ENCODE results near the gene SCAND1.
"Not testable (repeated sequence)": the region's sequence is repeated elsewhere in the genome, so short reads cannot be mapped to it uniquely, and the experiment has no call there.

The SCAND1 gene

DNA sequence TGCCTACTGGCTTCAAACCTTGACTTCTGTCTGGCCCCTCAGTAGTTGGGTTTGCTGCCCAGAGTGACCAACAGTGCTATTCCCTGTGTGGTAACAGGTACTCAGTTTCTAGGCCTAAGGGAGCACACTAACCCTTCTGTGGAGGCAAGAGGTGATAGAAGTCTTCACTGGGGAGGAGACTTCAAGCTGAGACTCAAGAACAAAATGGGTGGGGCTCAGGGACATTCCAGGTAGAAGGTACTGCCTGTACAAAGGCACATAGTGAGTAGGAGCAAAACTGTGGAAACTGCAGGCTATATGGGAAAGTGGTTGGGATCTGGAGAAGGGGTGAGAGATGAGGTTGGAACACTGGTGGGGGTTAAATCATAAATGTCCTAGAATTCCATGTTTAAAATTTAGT, 2.3 kb upstream of the SCAND1 start:
- no peak for DNase-seq

DNA sequence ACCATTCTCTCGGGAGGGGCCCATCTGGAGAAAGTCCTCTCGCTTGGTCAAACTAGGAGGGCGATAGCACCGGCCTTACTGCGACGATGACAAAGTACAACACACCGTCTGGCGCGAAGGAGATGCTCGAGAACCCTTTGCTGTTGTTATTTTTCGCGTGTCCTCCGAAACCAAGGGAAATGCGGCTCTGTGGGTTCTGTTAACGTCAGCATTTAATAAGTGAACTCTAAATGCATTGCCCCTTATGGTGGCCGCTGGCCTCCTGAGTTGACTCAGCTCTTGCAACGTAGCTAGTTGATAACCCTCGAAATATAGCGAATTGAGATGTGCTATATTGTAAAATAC, 577 bp upstream of the SCAND1 start:
- DNase-seq, result no peak

DNA sequence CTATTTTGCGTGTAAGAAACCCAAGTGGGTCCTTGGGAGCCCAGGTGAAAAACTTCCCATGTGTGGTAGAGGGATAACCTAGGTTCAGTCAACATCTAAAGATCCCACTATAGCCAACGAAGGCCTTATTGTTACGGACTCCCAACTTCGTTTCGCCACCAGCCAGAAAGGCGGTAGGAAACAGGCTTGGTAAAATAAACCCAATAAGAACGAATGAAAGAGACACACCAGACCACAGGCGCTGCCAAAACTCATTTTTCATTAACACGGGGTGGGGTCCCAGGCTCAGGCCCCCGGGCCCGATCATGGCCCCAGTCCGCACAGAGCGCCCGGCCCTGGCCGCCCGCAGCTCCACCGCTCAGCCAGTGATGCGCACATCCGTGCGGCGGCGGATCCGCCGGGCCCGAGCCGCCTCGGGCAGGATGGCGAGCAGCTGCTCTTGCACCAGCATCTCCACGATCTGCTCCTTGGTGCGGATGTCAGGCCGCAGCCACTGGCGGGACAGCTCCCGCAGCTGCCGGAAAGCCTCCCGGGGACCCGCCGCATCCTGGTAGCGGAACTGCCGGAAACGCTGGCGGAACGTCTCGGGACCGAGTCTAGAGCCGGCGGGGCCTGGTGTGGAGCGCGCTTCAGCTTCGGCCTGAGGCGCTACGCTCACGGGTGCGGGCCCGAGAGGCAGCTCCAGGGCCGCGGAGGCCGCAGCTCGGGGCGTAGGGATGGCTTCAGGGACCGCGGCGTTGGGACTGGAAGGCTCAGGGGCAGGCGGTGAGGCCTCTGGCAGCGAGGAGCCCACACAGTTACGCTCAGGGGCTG, 709 bp downstream of the SCAND1 start:
- DNase-seq, result no peak

- no peak for DNase-seq
Measured at GRCh38 chr20:35952480-35953386, 1.6 kb downstream of the SCAND1 start.

- DNase-seq, result not testable (repeated sequence)
Measured at GRCh38 chr20:35952080-35952479, 2.2 kb downstream of the SCAND1 start.

GRCh38 chr20:35950093-35950492, 4.2 kb downstream of the SCAND1 start:
- no peak for DNase-seq

GRCh38 chr20:35947907-35948306, 6.4 kb downstream of the SCAND1 start:
- no peak for DNase-seq

DNA sequence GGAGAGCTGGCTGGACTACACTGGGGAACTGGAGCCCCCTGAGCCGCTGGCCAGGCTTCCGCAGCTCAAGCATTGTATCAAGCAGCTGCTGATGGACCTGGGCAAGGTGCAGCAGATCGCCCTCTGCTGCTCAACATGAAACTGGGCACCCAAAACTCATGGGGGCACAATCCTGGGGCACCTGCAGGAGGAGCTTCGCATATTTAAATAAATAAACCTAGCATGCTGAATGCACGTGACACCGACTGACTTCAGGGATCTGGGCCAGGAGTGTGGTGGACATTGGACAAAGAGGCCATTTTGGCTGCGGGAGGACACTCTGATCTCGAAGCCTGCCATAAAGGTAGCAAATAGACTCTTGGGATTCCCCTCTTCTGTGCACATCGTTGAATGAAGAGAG, 6.8 kb downstream of the SCAND1 start:
- DNase-seq, result peak; percentile 9

DNA sequence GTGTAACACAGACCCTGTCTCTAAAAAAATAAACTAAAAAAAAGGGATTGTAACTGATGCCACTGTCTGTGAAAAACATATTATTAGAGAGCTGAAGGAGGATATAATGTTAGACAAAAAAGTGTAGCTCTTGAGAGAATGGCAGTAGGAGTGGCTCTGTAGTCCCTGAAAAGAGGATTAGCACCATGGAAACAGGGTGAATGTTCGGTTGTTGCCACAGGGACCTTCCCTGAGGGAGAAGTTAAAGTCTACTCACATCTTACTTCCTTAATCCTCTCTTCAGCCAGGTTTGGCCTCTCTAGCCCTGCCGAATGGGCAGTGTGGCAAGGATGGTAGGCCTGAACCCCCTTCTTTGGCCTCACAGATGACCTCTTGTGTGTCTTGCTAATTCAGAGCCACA, 12.1 kb downstream of the SCAND1 start:
- DNase-seq, result no peak

DNA sequence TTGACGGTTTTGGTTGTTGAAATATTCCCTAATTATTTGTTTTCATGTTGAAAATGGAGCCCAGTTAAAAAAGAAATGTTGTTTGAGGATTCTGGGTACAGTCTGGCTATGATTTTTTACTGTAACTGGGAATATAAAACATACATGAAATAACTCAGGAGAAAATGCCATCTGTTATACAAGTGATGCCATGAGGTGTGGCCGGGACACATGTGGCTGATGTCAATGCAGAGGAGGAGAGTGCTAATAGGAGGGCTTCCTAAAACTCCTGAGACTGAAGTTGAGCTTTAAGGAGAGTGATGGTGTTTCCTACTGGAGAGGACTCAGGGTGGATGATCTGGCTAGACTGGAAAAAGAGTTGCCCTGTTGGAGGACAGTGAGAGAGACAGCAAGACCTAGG, 12.7 kb downstream of the SCAND1 start:
- DNase-seq, result no peak

DNA sequence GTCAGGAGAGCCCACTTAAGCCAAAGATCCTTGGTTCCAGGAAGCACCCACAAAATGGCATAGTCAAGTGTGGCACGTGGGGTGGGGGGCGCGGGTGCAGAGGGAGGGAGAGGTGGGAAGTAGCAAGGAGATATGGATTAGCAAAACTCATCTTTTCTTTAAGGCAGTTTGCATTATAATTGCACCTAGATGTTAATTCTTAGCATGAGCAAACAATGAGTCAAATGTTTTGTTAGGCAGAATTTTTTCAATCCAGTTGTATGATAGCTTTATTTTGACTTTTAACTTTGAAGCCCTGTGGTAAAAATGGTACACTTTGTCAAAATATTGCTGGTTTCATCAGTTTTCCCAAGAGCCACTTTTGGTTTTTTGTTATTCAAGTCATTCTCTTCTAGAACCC, 15.0 kb downstream of the SCAND1 start:
- DNase-seq, result no peak

DNA sequence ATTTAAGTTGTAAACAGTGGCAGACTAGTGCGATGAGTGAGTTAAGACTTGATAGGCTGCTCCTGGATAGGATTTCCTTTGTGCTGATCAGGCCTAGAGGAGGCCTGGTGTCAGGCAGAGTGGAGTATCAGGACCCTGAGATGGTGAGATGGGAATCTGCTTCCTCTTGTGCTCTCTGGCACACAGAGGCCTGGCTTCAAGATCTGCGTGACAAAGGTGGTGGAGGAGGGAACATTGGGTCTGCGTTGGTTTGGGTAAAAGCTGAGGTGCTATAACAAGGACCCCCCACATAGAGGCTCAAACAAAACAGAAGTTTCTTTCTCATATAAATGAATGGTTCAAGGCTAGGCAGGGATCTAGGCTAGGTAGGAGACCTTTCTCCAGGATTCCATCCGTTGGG, 20.3 kb downstream of the SCAND1 start:
- DNase-seq, result no peak

- no peak for DNase-seq
Measured at GRCh38 chr20:35929301-35929700, 25.0 kb downstream of the SCAND1 start.

- no peak for DNase-seq
Measured at GRCh38 chr20:35920523-35920922, 33.8 kb downstream of the SCAND1 start.

- DNase-seq, result no peak
Measured at GRCh38 chr20:35918021-35918420, 36.3 kb downstream of the SCAND1 start.

DNA sequence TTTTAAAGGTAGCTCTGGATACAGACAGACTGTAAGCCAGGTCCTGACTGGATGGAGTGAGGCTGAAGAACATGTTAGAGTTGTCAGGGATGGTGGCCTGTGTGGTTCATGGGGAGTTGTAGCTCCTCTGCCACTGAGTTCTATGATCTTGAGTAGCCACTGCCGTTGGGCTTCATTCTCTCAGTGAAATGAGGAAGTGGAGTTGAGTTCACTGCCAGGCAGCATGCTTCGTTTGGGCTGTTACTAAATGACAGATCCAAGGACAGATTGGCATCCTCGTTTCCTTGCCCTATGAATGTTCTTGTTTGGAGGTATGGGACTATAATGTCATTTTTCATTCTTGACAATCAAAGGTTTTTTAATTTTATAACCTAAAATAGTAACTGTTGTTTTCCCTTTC, 37.2 kb downstream of the SCAND1 start:
- no peak for DNase-seq

DNA sequence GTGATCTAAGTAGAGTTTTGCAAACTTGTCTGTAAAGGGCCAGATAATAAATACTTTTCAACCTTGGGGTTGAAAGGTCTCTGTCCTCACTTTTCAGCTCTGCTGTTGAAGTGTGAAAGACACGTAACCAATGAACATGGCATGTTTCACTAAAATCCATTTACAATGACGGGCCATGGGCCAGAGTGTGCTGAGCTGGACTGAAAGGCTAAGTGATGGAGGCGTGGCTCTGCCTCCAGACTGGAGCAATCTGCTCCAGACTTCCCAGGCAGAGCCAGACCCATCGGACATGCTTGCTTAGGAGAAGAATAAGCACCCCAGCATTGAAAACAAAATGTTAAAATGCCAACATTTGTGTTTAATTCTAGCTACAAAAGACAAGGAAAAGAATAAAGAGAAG, 41.4 kb downstream of the SCAND1 start:
- DNase-seq, result no peak

DNA sequence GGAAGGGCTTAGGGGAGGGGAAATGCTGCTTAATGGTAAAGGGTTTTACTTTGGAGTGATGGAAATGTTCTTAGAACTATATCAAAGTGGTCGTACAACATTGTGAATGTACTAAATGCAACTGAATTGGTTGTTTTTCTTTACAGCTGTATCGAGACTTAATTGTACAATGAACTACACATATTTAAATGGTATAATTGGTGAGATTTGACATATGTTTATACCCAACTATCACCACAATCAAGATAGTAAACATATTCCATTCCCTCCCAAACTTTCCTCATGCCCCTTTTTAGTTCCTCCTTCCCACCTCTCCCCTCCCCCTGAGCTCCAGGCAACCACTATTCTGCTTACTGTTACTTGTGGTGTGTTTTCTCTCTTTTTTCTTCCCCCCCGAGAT, 44.0 kb downstream of the SCAND1 start:
- DNase-seq, result no peak

GRCh38 chr20:35909796-35910195, 44.5 kb downstream of the SCAND1 start:
- no peak for DNase-seq

GRCh38 chr20:35909176-35909575, 45.1 kb downstream of the SCAND1 start:
- no peak for DNase-seq

GRCh38 chr20:35908007-35908406, 46.3 kb downstream of the SCAND1 start:
- DNase-seq, result no peak

GRCh38 chr20:35907017-35907701, 47.1 kb downstream of the SCAND1 start:
- DNase-seq, result peak; percentile 1

GRCh38 chr20:35904982-35905663, 49.2 kb downstream of the SCAND1 start:
- DNase-seq, result no peak

All from NCI-H1436 (cell line).